Activated T-helper 1 cell treated with Interleukin-2 at 50 U/mL for 16 hours (primary cell): ENCODE results near the gene CDK16.
A peak's percentile ranks its signal among the peaks of the same experiment; 100 is the strongest.

Source experiments
- DNase-seq: peaks from one replicate; pipeline ENCODE4 v3.0.0-alpha.2; 2020; ENCODE audit warnings: low read depth

Gene CDK16

DNA sequence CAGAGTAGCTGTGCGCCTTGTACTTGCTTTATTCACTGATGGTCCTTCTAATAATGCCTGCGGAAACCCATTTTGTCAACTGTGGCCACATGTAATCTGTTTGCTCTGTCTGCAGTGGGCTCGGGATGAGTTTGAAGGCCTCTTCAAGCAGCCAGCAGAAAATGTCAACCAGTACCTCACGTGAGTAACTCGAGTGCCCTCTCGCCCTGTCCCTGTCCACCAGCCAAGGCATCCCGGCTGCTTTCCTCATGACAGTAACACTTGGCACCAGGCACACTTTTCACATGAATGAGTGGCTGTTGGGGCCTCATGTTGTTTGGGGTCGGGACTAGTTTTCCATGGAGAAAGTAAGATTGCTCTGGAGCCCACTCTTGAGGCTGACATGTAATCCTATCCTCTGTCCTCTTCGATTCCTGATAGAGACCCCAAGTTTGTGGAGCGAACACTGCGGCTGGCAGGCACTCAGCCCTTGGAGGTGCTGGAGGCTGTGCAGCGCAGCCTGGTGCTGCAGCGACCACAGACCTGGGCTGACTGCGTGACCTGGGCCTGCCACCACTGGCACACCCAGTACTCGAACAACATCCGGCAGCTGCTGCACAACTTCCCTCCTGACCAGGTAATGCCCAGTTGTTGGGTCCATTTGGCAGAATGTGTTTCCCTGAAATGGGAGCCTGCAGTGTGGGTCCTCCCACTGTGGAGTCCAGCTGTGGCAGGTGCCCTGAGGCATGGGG lies 8.8 kb upstream of the CDK16 start:
- no peak for DNase-seq

GRCh38 chrX:47210661-47211425 lies 7.6 kb upstream of the CDK16 start:
- no peak for DNase-seq

GRCh38 chrX:47212381-47213293 lies 5.8 kb upstream of the CDK16 start:
- DNase-seq = no peak

DNA sequence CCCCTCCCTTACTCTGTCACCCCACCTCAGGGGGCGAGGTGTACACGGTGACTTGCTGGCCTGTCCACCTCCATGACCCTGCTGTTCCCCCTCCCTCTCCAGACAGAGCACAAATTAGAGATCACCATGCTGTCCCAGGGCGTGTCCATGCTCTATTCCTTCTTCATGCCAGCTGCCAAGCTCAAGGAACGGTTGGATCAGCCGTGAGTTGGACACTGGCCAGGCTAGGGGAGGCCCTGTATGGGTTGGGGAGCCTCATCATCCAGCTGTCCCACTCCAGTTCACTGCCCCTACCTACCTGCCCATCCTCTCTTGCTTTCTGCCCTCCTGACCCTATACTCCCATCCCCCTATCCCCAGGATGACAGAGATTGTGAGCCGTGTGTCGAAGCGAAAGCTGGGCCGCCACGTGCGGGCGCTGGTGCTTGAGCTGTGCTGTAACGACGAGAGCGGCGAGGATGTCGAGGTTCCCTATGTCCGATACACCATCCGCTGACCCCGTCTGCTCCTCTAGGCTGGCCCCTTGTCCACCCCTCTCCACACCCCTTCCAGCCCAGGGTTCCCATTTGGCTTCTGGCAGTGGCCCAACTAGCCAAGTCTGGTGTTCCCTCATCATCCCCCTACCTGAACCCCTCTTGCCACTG lies 3.9 kb upstream of the CDK16 start:
- no peak for DNase-seq

DNA sequence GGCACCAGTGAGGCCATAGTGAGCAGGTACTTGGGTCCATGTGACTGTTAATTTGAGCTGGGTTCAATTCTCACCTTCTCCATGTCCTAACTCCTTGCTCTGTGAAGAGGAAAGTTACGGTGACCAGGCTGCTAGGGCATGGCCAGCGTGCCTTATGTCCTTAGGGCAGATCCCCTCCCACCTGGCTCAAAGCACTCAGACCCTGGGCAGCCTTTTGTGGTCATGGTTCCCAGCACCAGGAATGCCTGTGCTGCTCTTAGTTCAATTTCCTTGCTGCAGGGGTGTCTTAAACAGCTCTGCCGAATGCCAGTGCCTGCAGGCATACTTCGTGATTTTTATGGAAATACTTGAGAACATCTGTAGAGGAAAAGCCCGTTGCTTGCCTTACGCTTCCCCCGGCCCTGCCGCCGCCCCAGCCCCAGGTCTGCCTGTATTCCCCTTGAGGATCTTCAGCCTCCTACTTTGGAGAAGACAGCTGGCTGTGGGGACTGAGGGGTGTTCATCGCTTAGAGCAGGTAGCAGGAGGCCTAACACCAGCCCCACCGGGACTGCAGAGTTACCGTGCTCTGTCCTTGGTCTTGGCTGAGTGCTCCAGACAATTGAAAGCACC lies 3.1 kb upstream of the CDK16 start:
- DNase-seq = no peak

- no peak for DNase-seq
These were observed 2.0 kb upstream of the CDK16 start for GRCh38 chrX:47216393-47216925.

DNA sequence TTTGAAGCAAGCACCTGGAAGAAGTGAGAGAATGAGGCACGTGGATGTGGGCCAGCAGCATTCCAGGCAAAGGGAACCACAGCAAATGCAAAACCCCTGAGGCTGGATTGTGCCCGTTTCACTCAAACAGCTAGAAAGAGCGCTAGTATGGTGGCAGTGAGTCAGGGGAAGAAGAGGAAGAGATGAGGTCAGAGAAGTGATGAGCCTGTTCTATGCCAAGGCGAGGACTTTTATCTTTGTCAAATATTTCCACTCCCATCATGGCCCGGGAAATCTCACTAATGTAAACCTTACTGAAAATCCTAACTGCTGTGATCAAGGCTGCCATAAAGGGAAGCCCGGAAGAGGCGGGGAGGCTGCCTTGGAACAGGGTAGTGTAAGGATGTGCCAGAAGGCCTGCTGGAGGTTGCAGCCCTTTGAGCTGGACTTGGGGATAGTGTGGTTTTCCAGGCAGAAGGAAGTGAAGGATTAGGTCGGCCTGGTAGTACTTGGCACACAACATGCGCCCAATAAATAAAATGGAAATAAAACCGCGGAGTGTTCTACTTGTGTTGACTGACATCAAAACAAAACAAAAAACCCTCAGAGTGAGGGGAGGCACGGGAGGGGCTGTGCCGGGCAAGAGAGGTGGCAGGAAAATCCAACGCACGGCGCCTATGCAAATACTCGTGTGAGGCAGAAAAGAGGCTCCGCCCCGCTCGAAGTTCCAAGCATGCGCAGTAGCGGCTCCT lies 1.2 kb upstream of the CDK16 start:
- no peak for DNase-seq

- DNase-seq = peak; percentile 94
These were observed 615 bp upstream of the CDK16 start for GRCh38 chrX:47217852-47218279.

DNA sequence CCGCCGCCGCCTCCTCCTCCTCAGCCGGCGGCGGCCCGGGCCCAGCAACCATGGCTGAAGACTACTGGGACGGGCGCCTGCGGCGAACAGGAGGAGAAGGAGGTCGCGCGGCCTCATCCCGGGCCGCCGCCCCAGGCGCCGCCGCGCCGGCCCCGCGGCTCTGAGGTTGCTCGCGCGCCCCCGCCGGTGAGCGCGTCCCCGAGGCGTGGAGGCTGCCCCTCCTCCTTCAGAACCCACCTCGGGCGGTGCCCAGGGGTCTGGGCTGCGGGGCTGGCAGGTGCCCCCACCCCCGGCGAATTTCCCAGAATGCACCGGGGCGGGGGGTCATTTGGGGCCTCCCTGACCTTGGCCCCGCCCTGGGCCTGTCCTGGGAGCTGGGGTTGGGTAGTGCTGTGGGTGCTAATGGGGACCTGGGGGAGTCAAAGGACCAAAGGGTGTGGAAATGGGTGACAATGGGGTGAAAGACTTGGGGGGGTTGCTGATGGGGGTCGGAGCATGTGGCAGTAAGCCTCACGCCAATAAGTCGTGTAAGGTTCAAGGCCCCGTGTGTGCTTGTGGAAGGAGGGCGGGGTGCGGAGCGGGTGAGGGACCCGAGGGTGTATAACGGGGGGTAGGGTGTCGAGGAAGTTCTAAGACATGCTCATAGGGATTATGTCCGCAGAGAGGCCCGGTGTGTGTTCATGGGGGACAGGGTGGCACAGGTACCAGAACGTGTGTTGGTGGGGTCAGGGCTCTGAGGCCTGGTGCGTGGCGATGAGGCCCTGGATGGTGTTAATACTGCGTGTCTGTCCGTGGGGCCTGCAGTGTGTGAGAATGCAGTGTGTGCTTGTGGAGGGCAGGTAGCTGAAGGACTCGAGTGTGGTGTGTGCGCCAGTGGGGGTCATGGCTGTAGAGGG lies 687 bp downstream of the CDK16 start:
- DNase-seq = peak; percentile 32

- no peak for DNase-seq
These were observed 3.3 kb downstream of the CDK16 start for GRCh38 chrX:47221756-47222155.

- no peak for DNase-seq
These were observed 4.4 kb downstream of the CDK16 start for GRCh38 chrX:47222751-47223350.

DNA sequence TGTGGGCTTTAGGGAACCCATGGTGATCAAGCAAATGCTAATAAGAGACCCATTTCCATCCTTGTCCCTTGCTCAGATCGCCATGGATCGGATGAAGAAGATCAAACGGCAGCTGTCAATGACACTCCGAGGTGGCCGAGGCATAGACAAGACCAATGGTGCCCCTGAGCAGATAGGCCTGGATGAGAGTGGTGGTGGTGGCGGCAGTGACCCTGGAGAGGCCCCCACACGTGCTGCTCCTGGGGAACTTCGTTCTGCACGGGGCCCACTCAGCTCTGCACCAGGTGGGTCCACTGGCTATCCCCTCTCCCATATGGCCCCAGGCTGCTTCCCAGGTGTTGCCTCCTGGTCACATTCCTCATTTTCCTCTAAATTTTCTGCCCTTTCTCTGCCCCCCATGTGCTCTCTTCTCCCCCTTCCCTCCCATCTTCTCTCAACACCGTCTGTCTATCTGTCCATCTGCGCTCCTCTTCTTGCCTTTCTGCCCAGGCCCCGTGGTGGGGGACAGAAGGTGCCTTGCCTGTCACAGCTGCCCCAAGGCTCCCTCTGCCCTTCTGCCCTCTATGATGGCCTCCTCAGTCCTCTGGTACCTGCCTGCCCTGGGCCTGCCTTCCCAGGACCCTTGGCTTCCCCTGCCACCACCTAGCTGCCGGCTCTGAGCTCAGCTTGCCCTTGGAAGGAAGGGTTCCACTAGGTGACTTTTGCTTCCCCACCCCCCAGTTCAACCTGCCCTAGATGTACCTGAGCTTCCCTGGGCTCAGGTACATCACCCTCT lies 5.2 kb downstream of the CDK16 start:
- DNase-seq = no peak

DNA sequence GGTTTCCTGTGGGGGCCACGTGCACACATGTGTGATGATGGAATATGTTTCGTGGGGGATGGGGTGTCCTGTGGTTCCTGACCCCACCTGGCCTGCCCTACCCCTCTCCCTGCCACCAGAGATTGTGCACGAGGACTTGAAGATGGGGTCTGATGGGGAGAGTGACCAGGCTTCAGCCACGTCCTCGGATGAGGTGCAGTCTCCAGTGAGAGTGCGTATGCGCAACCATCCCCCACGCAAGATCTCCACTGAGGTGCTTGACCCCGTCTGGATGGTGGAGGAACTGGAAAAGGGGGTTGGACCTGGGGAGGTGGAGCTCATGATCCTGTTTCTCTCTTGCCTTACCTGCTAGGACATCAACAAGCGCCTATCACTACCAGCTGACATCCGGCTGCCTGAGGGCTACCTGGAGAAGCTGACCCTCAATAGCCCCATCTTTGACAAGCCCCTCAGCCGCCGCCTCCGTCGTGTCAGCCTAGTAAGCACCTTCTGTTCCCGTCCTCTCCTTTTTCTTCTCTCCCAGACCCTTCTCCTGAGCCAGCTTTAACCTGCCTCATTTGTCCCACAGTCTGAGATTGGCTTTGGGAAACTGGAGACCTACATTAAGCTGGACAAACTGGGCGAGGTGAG lies 5.9 kb downstream of the CDK16 start:
- DNase-seq = no peak

- no peak for DNase-seq
These were observed 6.4 kb downstream of the CDK16 start for GRCh38 chrX:47224896-47225290.

DNA sequence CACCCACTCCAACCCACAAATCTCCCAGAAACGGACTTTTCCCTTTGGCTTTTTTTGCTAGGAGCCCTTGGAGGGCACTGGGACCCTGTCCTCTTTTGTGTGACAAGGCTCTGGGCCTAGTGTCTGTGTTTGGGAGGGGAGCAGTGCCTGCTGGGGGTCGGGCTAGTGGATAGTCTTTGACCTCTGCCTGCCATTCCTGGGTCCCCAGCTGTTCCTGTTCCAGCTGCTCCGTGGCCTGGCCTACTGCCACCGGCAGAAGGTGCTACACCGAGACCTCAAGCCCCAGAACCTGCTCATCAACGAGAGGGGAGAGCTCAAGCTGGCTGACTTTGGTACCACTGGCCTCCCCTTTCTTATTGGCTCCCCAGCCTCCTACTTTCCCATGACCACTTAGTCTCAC lies 7.6 kb downstream of the CDK16 start:
- DNase-seq = no peak

GRCh38 chrX:47226531-47227333 lies 8.3 kb downstream of the CDK16 start:
- no peak for DNase-seq

- DNase-seq = no peak
These were observed 8.8 kb downstream of the CDK16 start for GRCh38 chrX:47227334-47227583.
